ENCODE data around the gene GAS6. TPM values are rescaled to one million over a fixed set of nuclear protein-coding genes. Genes with fewer than 3 reads are reported as not detected.

GAS6 gene
- total RNA-seq, 1 donor, result 0.81 TPM

- DNase-seq (ENCODE audit: low read depth in 2 of 3, low spot score in 2 of 3), result no peak
Measured at GRCh38 chr13:113813070-113813748, 50.7 kb downstream of the GAS6 start.

- DNase-seq (ENCODE audit: low read depth in 2 of 3, low spot score in 2 of 3), result no peak
Measured at GRCh38 chr13:113812178-113813040, 51.5 kb downstream of the GAS6 start.

GRCh38 chr13:113811081-113811928 is 52.6 kb downstream of the GAS6 start:
- no peak for DNase-seq (ENCODE audit: low read depth in 2 of 3, low spot score in 2 of 3)

- no peak for DNase-seq (ENCODE audit: low read depth in 2 of 3, low spot score in 2 of 3)
Measured at GRCh38 chr13:113810640-113811039, 53.2 kb downstream of the GAS6 start.

GRCh38 chr13:113809934-113810333 is 53.9 kb downstream of the GAS6 start:
- DNase-seq (ENCODE audit: low read depth in 2 of 3, low spot score in 2 of 3), result no peak

GRCh38 chr13:113808058-113808834 is 55.6 kb downstream of the GAS6 start:
- no peak for DNase-seq (ENCODE audit: low read depth in 2 of 3, low spot score in 2 of 3)

- no peak for DNase-seq (ENCODE audit: low read depth in 2 of 3, low spot score in 2 of 3)
Measured at GRCh38 chr13:113806526-113806925, 57.4 kb downstream of the GAS6 start.

GRCh38 chr13:113806104-113806471 is 57.8 kb downstream of the GAS6 start:
- no peak for DNase-seq (ENCODE audit: low read depth in 2 of 3, low spot score in 2 of 3)

GRCh38 chr13:113805431-113806103 is 58.3 kb downstream of the GAS6 start:
- no peak for DNase-seq (ENCODE audit: low read depth in 2 of 3, low spot score in 2 of 3)

GRCh38 chr13:113804703-113805430 is 59.0 kb downstream of the GAS6 start:
- DNase-seq (ENCODE audit: low read depth in 2 of 3, low spot score in 2 of 3), result no peak

GRCh38 chr13:113804017-113804702 is 59.7 kb downstream of the GAS6 start:
- no peak for DNase-seq (ENCODE audit: low read depth in 2 of 3, low spot score in 2 of 3)

GRCh38 chr13:113803409-113804016 is 60.4 kb downstream of the GAS6 start:
- DNase-seq (ENCODE audit: low read depth in 2 of 3, low spot score in 2 of 3), result no peak

GRCh38 chr13:113802761-113803160 is 61.1 kb downstream of the GAS6 start:
- DNase-seq (ENCODE audit: low read depth in 2 of 3, low spot score in 2 of 3), result peak in 1 of 3 donors; percentile 10

GRCh38 chr13:113802090-113802531 is 61.8 kb downstream of the GAS6 start:
- DNase-seq (ENCODE audit: low read depth in 2 of 3, low spot score in 2 of 3), result peak in 1 of 3 donors; percentile 21

GRCh38 chr13:113801289-113801961 is 62.5 kb downstream of the GAS6 start:
- DNase-seq (ENCODE audit: low read depth in 2 of 3, low spot score in 2 of 3), result no peak

- no peak for DNase-seq (ENCODE audit: low read depth in 2 of 3, low spot score in 2 of 3)
Measured at GRCh38 chr13:113800576-113800926, 63.3 kb downstream of the GAS6 start.

GRCh38 chr13:113798200-113798811 is 65.6 kb downstream of the GAS6 start:
- DNase-seq (ENCODE audit: low read depth in 2 of 3, low spot score in 2 of 3), result no peak

Data from hematopoietic multipotent progenitor cell (in vitro differentiated cells).